HepG2 (cell line): ENCODE results near the gene STK24. TPM values are rescaled to one million over a fixed set of nuclear protein-coding genes. Genes with fewer than 3 reads are reported as not detected.

Experiments
- ATAC-seq: fragments of 200-7000 bp; cut with Tn5 transposase; 3 replicates; pipeline ENCODE4 v1.9.1; 2020; ENCODE audit warnings: mild to moderate bottlenecking, moderate library complexity
- BruUV-seq: library from RNA; stranded (reverse); fragments of 400-500 nt; replicated peaks from 2 replicates; lab custom pipeline; 2021; lab: Mats Ljungman, UMichigan
- CTCF ChIA-PET: fragments of 300-600 bp; formaldehyde crosslinking; extraction: SDS; loops from one replicate; lab custom pipeline; 2021; ENCODE audit warnings: low total read pairs, inconsistent platforms, low intra/inter-chr PET ratio; lab: Yijun Ruan, JAX
- POLR2A ChIA-PET: fragments of 350-600 bp; sonication (Branson Sonifier 250); formaldehyde crosslinking; loops from one replicate; lab custom pipeline; 2020; ENCODE audit warnings: antibody characterized with exemption, inconsistent platforms; lab: Yijun Ruan, JAX
- DNase-seq: peaks from one replicate; pipeline ENCODE4 v3.0.0-alpha.2; 2015; ENCODE audit warnings: low spot score
- FAIRE-seq: peaks from 3 replicates; lab custom pipeline; 2011; peaks lifted over from hg19 to GRCh38; lab: Jason Lieb, UNC
- H2AFZ ChIP-seq: one replicate; pipeline ENCODE4 v1.6.1; 2011; ENCODE audit warnings: low read length, inconsistent platforms
- H3K27ac ChIP-seq: fragments of 300-600 bp; 3 replicates; pipeline ENCODE4 v1.8.0; 2011; ENCODE audit warnings: mixed run types, mild to moderate bottlenecking, mixed read lengths, low read length, inconsistent platforms; ENCODE audit not compliant: insufficient read depth; ENCODE audit errors: extremely low read length
- H3K27me3 ChIP-seq, 2 experiments: fragments of 200-600 bp in 1 of 2; 2 replicates in 1 of 2; 3 replicates in 1 of 2; pipeline versions ENCODE4 v1.6.0 to v1.8.0; 2011; ENCODE audit warnings: low read length in 2 of 2, mild to moderate bottlenecking in 2 of 2, moderate library complexity in 2 of 2, inconsistent platforms in 1 of 2; ENCODE audit not compliant: insufficient read depth in 2 of 2, control insufficient read depth in 1 of 2
- H3K36me3 ChIP-seq, 2 experiments: fragments of 200-600 bp in 1 of 2; replicated peaks in 1 of 2; 2 replicates in 1 of 2; 3 replicates in 1 of 2; pipeline versions ENCODE4 v1.5.1 to v1.8.0; 2011; ENCODE audit warnings: low read length in 2 of 2, inconsistent platforms in 1 of 2; ENCODE audit not compliant: insufficient read depth in 2 of 2, control insufficient read depth in 1 of 2
- H3K4me1 ChIP-seq: 2 replicates; pipeline ENCODE4 v1.5.1; 2012; ENCODE audit warnings: low read length, inconsistent platforms; ENCODE audit not compliant: insufficient read depth
- H3K4me2 ChIP-seq: 2 replicates; pipeline ENCODE4 v1.6.0; 2011; ENCODE audit warnings: low read depth, low read length, inconsistent platforms
- H3K4me3 ChIP-seq, 3 experiments: fragments of 200-600 bp in 1 of 3; sonication (generic), shearing (Covaris generic) in 1 of 3; replicated peaks in 1 of 3; 2 replicates each; pipeline ENCODE4 v1.5.1; 2011 to 2016; ENCODE audit warnings: low read length in 3 of 3, inconsistent platforms in 2 of 3, low read depth in 2 of 3, mild to moderate bottlenecking in 2 of 3, control low read depth in 1 of 3, mixed read lengths in 1 of 3; ENCODE audit not compliant: insufficient read depth in 1 of 3
- H3K79me2 ChIP-seq: one replicate; pipeline ENCODE4 v1.6.1; 2011; ENCODE audit warnings: low read length, inconsistent platforms; ENCODE audit not compliant: insufficient read depth
- H3K9ac ChIP-seq: 2 replicates; pipeline ENCODE4 v1.6.0; 2011; ENCODE audit warnings: mild to moderate bottlenecking, low read depth, low read length, inconsistent platforms; ENCODE audit not compliant: insufficient read depth
- H3K9me3 ChIP-seq: 2 replicates; pipeline ENCODE4 v1.5.1; 2012; ENCODE audit warnings: mild to moderate bottlenecking, low read length
- H4K20me1 ChIP-seq: 2 replicates; pipeline ENCODE4 v1.6.0; 2011; ENCODE audit warnings: inconsistent platforms, mild to moderate bottlenecking, low read length, moderate library complexity; ENCODE audit not compliant: insufficient read depth
- BCL6 ChIP-seq: IDR thresholded peaks from 2 replicates; pipeline ENCODE4 v1.6.1; 2016; ENCODE audit warnings: missing genetic modification reagents, missing compliant biosample characterization
- BRCA1 ChIP-seq: sonication (generic); formaldehyde crosslinking; IDR thresholded peaks from 2 replicates; pipeline ENCODE4 v1.4.0; 2020; ENCODE audit warnings: missing genetic modification reagents
- FOXK2 ChIP-seq: fragments of 450-650 bp; IDR thresholded peaks from 2 replicates; pipeline ENCODE4 v1.6.1; 2016
- GFI1 ChIP-seq: sonication (generic); formaldehyde crosslinking; IDR thresholded peaks from 2 replicates; pipeline ENCODE4 v1.5.0; 2020; ENCODE audit warnings: missing genetic modification reagents, mild to moderate bottlenecking, borderline replicate concordance
- JUND ChIP-seq: sonication (generic); formaldehyde crosslinking; IDR thresholded peaks from 2 replicates; pipeline ENCODE4 v1.8.0; 2022; ENCODE audit warnings: mild to moderate bottlenecking, missing genetic modification reagents
- MIXL1 ChIP-seq: IDR thresholded peaks from 2 replicates; pipeline ENCODE4 v1.6.1; 2016
- NCOA2 ChIP-seq: sonication (generic); formaldehyde crosslinking; IDR thresholded peaks from 2 replicates; pipeline ENCODE4 v1.8.0; 2022; ENCODE audit warnings: inconsistent platforms
- SIN3B ChIP-seq: fragments of 150-350 bp; IDR thresholded peaks from 2 replicates; pipeline ENCODE4 v1.6.1; 2014; ENCODE audit warnings: low read length
- YY1 ChIP-seq: IDR thresholded peaks from 2 replicates; pipeline ENCODE4 v1.6.1; 2011; ENCODE audit warnings: low read length, low read depth, moderate library complexity, mild to moderate bottlenecking; ENCODE audit not compliant: insufficient read depth, insufficient replicate concordance
- ZNF224 ChIP-seq: sonication (generic); formaldehyde crosslinking; IDR thresholded peaks from 2 replicates; pipeline ENCODE4 v1.5.0; 2020; ENCODE audit warnings: mild to moderate bottlenecking, missing genetic modification reagents
- ZNF33A ChIP-seq: sonication (generic); formaldehyde crosslinking; IDR thresholded peaks from 2 replicates; pipeline ENCODE4 v1.5.1; 2020; ENCODE audit warnings: missing genetic modification reagents, mild to moderate bottlenecking, moderate library complexity, borderline replicate concordance
- ZNF343 ChIP-seq: sonication (generic); formaldehyde crosslinking; IDR thresholded peaks from 2 replicates; pipeline ENCODE4 v1.4.0; 2020; ENCODE audit warnings: mild to moderate bottlenecking, missing genetic modification reagents
- ZNF605 ChIP-seq: sonication (generic); formaldehyde crosslinking; IDR thresholded peaks from 2 replicates; pipeline ENCODE4 v1.8.0; 2022; ENCODE audit warnings: mild to moderate bottlenecking, missing genetic modification reagents
- ZNF878 ChIP-seq: sonication (generic); formaldehyde crosslinking; IDR thresholded peaks from 2 replicates; pipeline ENCODE4 v1.8.1; 2023; ENCODE audit warnings: mild to moderate bottlenecking, missing genetic modification reagents, moderate library complexity
- WGBS: methylation state at CpG from one replicate; pipeline ENCODE4 v1.1.6; 2017; ENCODE audit warnings: low lambda C conversion rate; 5-methylcytosine and 5-hydroxymethylcytosine counted together
- in situ Hi-C: cut with HindIII; loops from 2 replicates; pipeline ENCODE4 v1.10.0; 2017; ENCODE audit warnings: low pct_unique_long_range_greater_than_20kb; ENCODE audit not compliant: extremely low pct_ligation_motif_present
- intact Hi-C: fragments of 100-400 bp; cut with micrococcal nuclease; formaldehyde crosslinking; loops from one replicate; pipeline ENCODE4 v1.10.0; 2022; ENCODE audit not compliant: unreplicated experiment
- polyA plus RNA-seq, 8 experiments: library from polyadenylated mRNA; depleted of rRNA in 3 of 8; stranded (reverse) in 7 of 8; unstranded in 1 of 8; fragments of >200 nt; fragmentation: Illumina TruSeq in 4 of 8; extraction: Trizol in 4 of 8; gene quantifications; 2 replicates each; pipeline versions ENCODE4 v1.2.1 to v1.2.3, GENCODE V29; 2011 to 2016; ENCODE audit warnings: low read depth in 4 of 8, missing spikeins in 1 of 8, mixed read lengths in 1 of 8; ENCODE audit not compliant: insufficient read depth in 1 of 8
- total RNA-seq, 5 experiments: library from RNA; depleted of rRNA; stranded (reverse); fragments of >200 nt; fragmentation: Illumina TruSeq; extraction: Trizol; gene quantifications; 2 replicates each; pipeline ENCODE4 v1.2.3, GENCODE V29; 2016; ENCODE audit warnings: low read depth in 1 of 5
- TF ChIP-seq, protein P1 (sequence below): IDR thresholded peaks from 2 replicates; pipeline ENCODE4 v1.6.1; 2012; ENCODE audit warnings: inconsistent platforms
- TF ChIP-seq, protein P2 (sequence below): IDR thresholded peaks from 2 replicates; pipeline ENCODE4 v1.4.0; 2020; ENCODE audit warnings: mild to moderate bottlenecking, missing genetic modification reagents
- TF ChIP-seq, protein P3 (sequence below): IDR thresholded peaks from 2 replicates; pipeline ENCODE4 v1.6.1; 2016; ENCODE audit warnings: missing genetic modification reagents, missing compliant biosample characterization
- TF ChIP-seq, protein P4 (sequence below): IDR thresholded peaks from 2 replicates; pipeline ENCODE4 v1.6.1; 2016

STK24 gene
- total and polyA plus RNA-seq, 2 of the 13 experiments (the other 11 are each of a cell fraction or from before 2014, with no cell fraction given) = 51.3 to 73.0 TPM

DNA sequence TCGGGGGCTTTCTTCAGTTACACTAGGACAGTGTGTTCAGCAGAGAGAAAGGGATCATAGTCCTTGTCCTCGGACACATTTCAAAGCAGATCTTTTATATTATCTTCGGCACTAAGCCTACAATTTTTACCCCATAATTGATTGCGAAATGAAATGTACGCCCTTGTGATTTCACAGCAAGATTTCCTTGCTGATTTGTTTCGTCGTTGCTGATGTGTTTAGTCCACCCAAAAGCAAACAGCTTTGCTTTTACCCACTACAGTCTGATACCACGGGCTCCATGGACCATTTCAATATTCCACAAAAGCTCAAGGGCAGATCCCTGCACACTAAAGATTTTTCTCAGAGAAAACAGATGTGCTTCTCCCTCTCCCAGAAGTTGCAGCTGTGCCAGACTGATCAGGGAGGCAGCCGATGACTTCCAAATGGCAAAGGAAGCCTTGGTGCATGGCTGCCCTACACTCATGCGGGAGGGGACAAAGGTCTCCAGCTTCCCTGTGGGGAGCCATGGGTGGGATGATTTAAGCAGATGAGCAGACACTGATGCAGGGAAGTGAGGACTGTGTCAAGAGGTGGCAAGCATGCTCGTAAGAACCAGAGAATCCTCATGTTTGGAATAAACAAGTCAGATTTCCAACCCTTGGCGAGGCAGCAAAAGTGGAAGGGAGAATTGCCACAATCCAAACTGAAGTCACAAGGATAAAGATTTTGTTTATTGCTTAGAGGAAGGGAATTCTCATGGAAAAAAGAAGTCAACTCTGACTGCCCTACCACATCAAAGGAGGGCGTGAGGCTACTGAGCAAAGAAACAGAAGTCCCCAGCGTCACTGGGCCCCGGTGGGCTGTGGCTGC is 81.1 kb downstream of the STK24 start:
- H3K27me3 ChIP-seq = no peaks in the 10 kb centered on the region
- peak overlapping the region; percentile 51 for H3K9ac ChIP-seq
- peak; percentile 83 for ATAC-seq
- peaks cover 2% of the 10 kb centered on the region; the same call in 1 of the 2 replicates for H4K20me1 ChIP-seq
- H3K79me2 ChIP-seq = peaks cover 85% of the 10 kb centered on the region
- peaks cover 90% of the 10 kb centered on the region for H3K4me1 ChIP-seq
- FAIRE-seq = peak; percentile 73
- peak overlapping the region; percentile 81 for H3K27ac ChIP-seq
- BruUV-seq = no TSS peak
- no peak overlapping the region for H2AFZ ChIP-seq
- peak overlapping the region; percentile 69 for H3K4me2 ChIP-seq
- in situ Hi-C loops = no loop called here
- H3K36me3 ChIP-seq = peaks cover 4 to 17% of the 10 kb centered on the region in 2 experiments
- ChIA-PET POLR2A (interaction anchor here (0.8 to 2.6 kb wide), 4 partner anchors 9 to 13 kb away, joined by 3 to 8 read pairs (median 4); no protein-coding TSS in a partner anchor), CTCF (no interaction called here)
- WGBS = 25% methylated on average over 13 of the region's 15 CpGs
- H3K4me3 ChIP-seq = peak overlapping the region in 2 of 3 experiments; percentile 25 to 31; a peak in 3 of 6 replicates
- no peaks in the 10 kb centered on the region for H3K9me3 ChIP-seq
- intact Hi-C loops = no loop called here
- peak; percentile 42 for DNase-seq
- TF ChIP-seq FOXK2 = no peak
- TF ChIP-seq SIN3B = no peak
- 0 out of 2 replicates have a peak, but pooled peaks have one; percentile 55 for TF ChIP-seq ZNF343 (CRISPR knock-in tag)
- TF ChIP-seq, protein P1, sequence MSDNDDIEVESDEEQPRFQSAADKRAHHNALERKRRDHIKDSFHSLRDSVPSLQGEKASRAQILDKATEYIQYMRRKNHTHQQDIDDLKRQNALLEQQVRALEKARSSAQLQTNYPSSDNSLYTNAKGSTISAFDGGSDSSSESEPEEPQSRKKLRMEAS = peak; percentile 15; the same call in 1 of the 2 replicates
- TF ChIP-seq JUND (CRISPR knock-in tag) = no peak
- TF ChIP-seq ZNF878 = 0 out of 2 replicates have a peak, but pooled peaks have one; percentile 21
- TF ChIP-seq, protein P2, sequence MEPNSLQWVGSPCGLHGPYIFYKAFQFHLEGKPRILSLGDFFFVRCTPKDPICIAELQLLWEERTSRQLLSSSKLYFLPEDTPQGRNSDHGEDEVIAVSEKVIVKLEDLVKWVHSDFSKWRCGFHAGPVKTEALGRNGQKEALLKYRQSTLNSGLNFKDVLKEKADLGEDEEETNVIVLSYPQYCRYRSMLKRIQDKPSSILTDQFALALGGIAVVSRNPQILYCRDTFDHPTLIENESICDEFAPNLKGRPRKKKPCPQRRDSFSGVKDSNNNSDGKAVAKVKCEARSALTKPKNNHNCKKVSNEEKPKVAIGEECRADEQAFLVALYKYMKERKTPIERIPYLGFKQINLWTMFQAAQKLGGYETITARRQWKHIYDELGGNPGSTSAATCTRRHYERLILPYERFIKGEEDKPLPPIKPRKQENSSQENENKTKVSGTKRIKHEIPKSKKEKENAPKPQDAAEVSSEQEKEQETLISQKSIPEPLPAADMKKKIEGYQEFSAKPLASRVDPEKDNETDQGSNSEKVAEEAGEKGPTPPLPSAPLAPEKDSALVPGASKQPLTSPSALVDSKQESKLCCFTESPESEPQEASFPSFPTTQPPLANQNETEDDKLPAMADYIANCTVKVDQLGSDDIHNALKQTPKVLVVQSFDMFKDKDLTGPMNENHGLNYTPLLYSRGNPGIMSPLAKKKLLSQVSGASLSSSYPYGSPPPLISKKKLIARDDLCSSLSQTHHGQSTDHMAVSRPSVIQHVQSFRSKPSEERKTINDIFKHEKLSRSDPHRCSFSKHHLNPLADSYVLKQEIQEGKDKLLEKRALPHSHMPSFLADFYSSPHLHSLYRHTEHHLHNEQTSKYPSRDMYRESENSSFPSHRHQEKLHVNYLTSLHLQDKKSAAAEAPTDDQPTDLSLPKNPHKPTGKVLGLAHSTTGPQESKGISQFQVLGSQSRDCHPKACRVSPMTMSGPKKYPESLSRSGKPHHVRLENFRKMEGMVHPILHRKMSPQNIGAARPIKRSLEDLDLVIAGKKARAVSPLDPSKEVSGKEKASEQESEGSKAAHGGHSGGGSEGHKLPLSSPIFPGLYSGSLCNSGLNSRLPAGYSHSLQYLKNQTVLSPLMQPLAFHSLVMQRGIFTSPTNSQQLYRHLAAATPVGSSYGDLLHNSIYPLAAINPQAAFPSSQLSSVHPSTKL (CRISPR knock-in tag) = peak; percentile 11; the same call in 1 of the 2 replicates
- peak; percentile 35 for TF ChIP-seq YY1
- 0 out of 2 replicates have a peak, but pooled peaks have one; percentile 23 for TF ChIP-seq MIXL1 (CRISPR knock-in tag)
- TF ChIP-seq BCL6 (CRISPR knock-in tag) = 0 out of 2 replicates have a peak, but pooled peaks have one; percentile 19
- TF ChIP-seq, protein P3, sequence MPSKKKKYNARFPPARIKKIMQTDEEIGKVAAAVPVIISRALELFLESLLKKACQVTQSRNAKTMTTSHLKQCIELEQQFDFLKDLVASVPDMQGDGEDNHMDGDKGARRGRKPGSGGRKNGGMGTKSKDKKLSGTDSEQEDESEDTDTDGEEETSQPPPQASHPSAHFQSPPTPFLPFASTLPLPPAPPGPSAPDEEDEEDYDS = no peak
- no peak for TF ChIP-seq ZNF605 (CRISPR knock-in tag)
- TF ChIP-seq GFI1 = no peak
- no peak for TF ChIP-seq BRCA1
- TF ChIP-seq ZNF224 (CRISPR knock-in tag) = 0 out of 2 replicates have a peak, but pooled peaks have one; percentile 35
- TF ChIP-seq NCOA2 = 0 out of 2 replicates have a peak, but pooled peaks have one; percentile 15
- TF ChIP-seq, protein P4, sequence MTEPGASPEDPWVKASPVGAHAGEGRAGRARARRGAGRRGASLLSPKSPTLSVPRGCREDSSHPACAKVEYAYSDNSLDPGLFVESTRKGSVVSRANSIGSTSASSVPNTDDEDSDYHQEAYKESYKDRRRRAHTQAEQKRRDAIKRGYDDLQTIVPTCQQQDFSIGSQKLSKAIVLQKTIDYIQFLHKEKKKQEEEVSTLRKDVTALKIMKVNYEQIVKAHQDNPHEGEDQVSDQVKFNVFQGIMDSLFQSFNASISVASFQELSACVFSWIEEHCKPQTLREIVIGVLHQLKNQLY (CRISPR knock-in tag) = no peak
- no peak for TF ChIP-seq ZNF33A (CRISPR knock-in tag)
